Neural cell (in vitro differentiated cells): ENCODE results near the gene FZR1. TPM values are rescaled to one million over a fixed set of nuclear protein-coding genes. Genes with fewer than 3 reads are reported as not detected.
A peak's percentile ranks its signal among the peaks of the same experiment; 100 is the strongest.

Experiments
- H2AFZ ChIP-seq: fragments of 200-600, 300-800 bp; sonication (generic), shearing (Covaris generic); 2 replicates; pipeline ENCODE4 v1.6.0; 2014; ENCODE audit warnings: low read depth, mild to moderate bottlenecking, antibody characterized with exemption, low read length, moderate library complexity
- H3F3A ChIP-seq: fragments of 200-600 bp; shearing (Covaris generic); 2 replicates; pipeline ENCODE4 v1.6.1; 2016; ENCODE audit warnings: mild to moderate bottlenecking, moderate library complexity, mixed read lengths, antibody characterized with exemption, low read length; ENCODE audit not compliant: insufficient read depth, poor library complexity, severe bottlenecking
- H3K27ac ChIP-seq: fragments of 200-600, 300-800 bp; sonication (generic), shearing (Covaris generic); 2 replicates; pipeline ENCODE4 v1.5.1; 2014; ENCODE audit warnings: mild to moderate bottlenecking, low read length, moderate library complexity
- H3K27me3 ChIP-seq: fragments of 300-800, 200-600 bp; sonication (generic), shearing (Covaris generic); 2 replicates; pipeline ENCODE4 v1.6.0; 2014; ENCODE audit warnings: mild to moderate bottlenecking, low read depth, low read length, moderate library complexity; ENCODE audit not compliant: insufficient read depth
- H3K36me3 ChIP-seq: fragments of 300-800, 200-600 bp; sonication (generic), shearing (Covaris generic); 2 replicates; pipeline ENCODE4 v1.5.1; 2014; ENCODE audit warnings: mild to moderate bottlenecking, antibody characterized with exemption, low read length, moderate library complexity; ENCODE audit not compliant: insufficient read depth
- H3K4me2 ChIP-seq: fragments of 300-800, 200-600 bp; sonication (generic), shearing (Covaris generic); 2 replicates; pipeline ENCODE4 v1.6.0; 2014; ENCODE audit warnings: mild to moderate bottlenecking, low read length
- H3K4me3 ChIP-seq: fragments of 300-800, 200-600 bp; sonication (generic), shearing (Covaris generic); 2 replicates; pipeline ENCODE4 v1.5.1; 2014; ENCODE audit warnings: mild to moderate bottlenecking, low read length, moderate library complexity
- H3K79me2 ChIP-seq: fragments of 200-600 bp; shearing (Covaris generic); replicated peaks from 2 replicates; pipeline ENCODE4 v1.6.0; 2014; ENCODE audit warnings: mild to moderate bottlenecking, low read length, moderate library complexity; ENCODE audit not compliant: insufficient read depth
- H3K9ac ChIP-seq: fragments of 300-800, 200-600 bp; sonication (generic), shearing (Covaris generic); 2 replicates; pipeline ENCODE4 v1.6.1; 2016; ENCODE audit warnings: mild to moderate bottlenecking, low read length, mixed read lengths
- H3K9me2 ChIP-seq: fragments of 200-600 bp; shearing (Covaris generic); 2 replicates; pipeline ENCODE4 v1.6.1; 2016; ENCODE audit warnings: mild to moderate bottlenecking, low read length, mixed read lengths; ENCODE audit not compliant: insufficient read depth
- H3K9me3 ChIP-seq: fragments of 200-600, 300-800 bp; sonication (generic), shearing (Covaris generic); 2 replicates; pipeline ENCODE4 v1.6.1; 2016; ENCODE audit warnings: mild to moderate bottlenecking, mixed run types, low read length, moderate library complexity, mixed read lengths
- H4K20me1 ChIP-seq: fragments of 200-600 bp; shearing (Covaris generic); 2 replicates; pipeline ENCODE4 v1.6.1; 2016; ENCODE audit warnings: mild to moderate bottlenecking, mixed run types; ENCODE audit not compliant: insufficient read depth
- CTCF ChIP-seq: fragments of 450-650 bp; IDR thresholded peaks from 2 replicates; pipeline ENCODE4 v1.5.1; 2014; ENCODE audit warnings: antibody characterized with exemption, mild to moderate bottlenecking, moderate library complexity; ENCODE audit not compliant: poor library complexity, severe bottlenecking
- EP300 ChIP-seq: fragments of 450-650 bp; conservative IDR thresholded peaks from 2 replicates; pipeline ENCODE4 v1.6.1; 2014; ENCODE audit warnings: antibody characterized with exemption, mild to moderate bottlenecking, moderate library complexity; ENCODE audit not compliant: poor library complexity, severe bottlenecking
- EZH2 ChIP-seq: fragments of 200-600, 300-800 bp; shearing (Covaris generic), sonication (generic); IDR thresholded peaks from 2 replicates; pipeline ENCODE4 v1.6.1; 2014; ENCODE audit warnings: antibody characterized with exemption, low read length, borderline replicate concordance, mild to moderate bottlenecking; ENCODE audit not compliant: insufficient read depth, poor library complexity, severe bottlenecking
- MXI1 ChIP-seq: fragments of 450-650 bp; conservative IDR thresholded peaks from 2 replicates; pipeline ENCODE4 v1.6.1; 2014; ENCODE audit warnings: antibody characterized with exemption, mild to moderate bottlenecking; ENCODE audit not compliant: poor library complexity, severe bottlenecking
- POLR2AphosphoS5 ChIP-seq: IDR thresholded peaks from 2 replicates; pipeline ENCODE4 v1.6.1; 2012
- RAD21 ChIP-seq: fragments of 450-650 bp; conservative IDR thresholded peaks from 2 replicates; pipeline ENCODE4 v1.6.1; 2014; ENCODE audit warnings: antibody characterized with exemption, mild to moderate bottlenecking, moderate library complexity
- REST ChIP-seq: IDR thresholded peaks from 2 replicates; pipeline ENCODE4 v1.6.1; 2012; ENCODE audit warnings: borderline replicate concordance
- SMC3 ChIP-seq: fragments of 450-650 bp; conservative IDR thresholded peaks from 2 replicates; pipeline ENCODE4 v1.6.1; 2014; ENCODE audit warnings: antibody characterized with exemption, mild to moderate bottlenecking, moderate library complexity; ENCODE audit not compliant: poor library complexity
- TAF1 ChIP-seq: IDR thresholded peaks from 2 replicates; pipeline ENCODE4 v1.6.1; 2012; ENCODE audit warnings: low read depth
- polyA plus RNA-seq: library from polyadenylated mRNA; depleted of rRNA; stranded (reverse); fragments of >200 nt; gene quantifications from 2 replicates; pipeline ENCODE4 v1.2.3, GENCODE V29; 2014

The FZR1 gene
- polyA plus RNA-seq, 1 donor from 2014 or later, result 55.7 TPM

DNA sequence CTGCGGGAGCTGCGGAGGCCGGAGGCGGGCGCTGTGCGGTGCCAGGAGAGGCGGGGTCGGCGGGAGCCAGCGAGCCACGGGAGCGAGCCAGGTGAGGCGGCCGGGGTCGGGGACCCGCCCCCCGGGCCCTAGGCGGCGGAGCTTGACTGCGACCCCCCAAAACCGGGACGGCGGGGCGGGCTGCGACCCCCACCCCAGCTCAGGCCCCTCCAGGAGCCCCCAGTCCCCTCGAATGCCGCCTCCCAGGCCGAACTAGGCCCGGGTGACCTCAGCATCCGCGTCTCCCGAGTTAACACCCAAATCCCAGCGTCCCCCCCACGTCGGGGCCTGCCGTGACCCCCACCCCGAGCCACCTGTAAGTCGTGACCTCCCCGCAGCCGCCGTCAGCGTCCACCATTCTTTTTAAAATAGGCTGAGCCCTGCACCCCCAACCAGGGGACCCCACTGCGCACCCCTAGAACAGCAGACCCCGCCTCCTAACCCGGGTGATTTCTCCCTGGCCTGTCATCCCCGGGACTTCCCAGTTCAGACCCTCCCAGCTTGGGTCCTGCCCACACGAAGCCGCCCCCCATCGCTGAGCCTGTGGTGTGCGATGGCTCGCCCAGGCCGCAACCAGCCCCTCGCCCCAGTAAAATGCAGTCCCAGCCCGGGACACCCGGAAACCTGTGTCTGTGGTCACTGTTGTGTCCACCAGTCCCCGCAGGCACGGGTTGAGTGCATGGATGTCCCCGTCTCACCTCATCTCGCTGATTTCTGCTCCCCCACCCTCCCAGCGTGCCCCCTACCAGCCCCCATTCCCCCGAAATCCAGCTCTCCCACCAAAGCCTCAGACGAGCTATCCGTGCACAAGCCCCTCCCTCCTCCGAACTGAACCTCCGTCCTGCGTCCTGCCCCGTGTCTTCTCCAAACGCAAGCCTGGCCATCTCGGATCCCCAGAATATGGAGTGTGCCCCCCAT, 551 bp downstream of the FZR1 start:
- H3K9me2 ChIP-seq, result no peaks in the 10 kb centered on the region
- TF ChIP-seq TAF1 (no peak), EP300 (no peak), SMC3 (no peak), POLR2AphosphoS5 (no peak), RAD21 (no peak), REST (no peak), MXI1 (no peak), CTCF (no peak), EZH2 (no peak)
- H3K4me2 ChIP-seq, result peak overlapping the region; percentile 80
- no peaks in the 10 kb centered on the region for H3K9me3 ChIP-seq
- no peak overlapping the region for H2AFZ ChIP-seq
- peaks cover 44% of the 10 kb centered on the region for H3K79me2 ChIP-seq
- H3K27ac ChIP-seq, result peak overlapping the region; percentile 60
- no peaks in the 10 kb centered on the region for H3F3A ChIP-seq
- peak overlapping the region; percentile 95 for H3K4me3 ChIP-seq
- no peaks in the 10 kb centered on the region for H3K36me3 ChIP-seq
- H3K9ac ChIP-seq, result peak overlapping the region; percentile 94
- no peaks in the 10 kb centered on the region for H3K27me3 ChIP-seq
- peaks cover 13% of the 10 kb centered on the region for H4K20me1 ChIP-seq

GRCh38 chr19:3507371-3508120, 1.4 kb downstream of the FZR1 start:
- Histone ChIP-seq H3K9me3 (no peaks in the 10 kb centered on the region), H3K9me2 (no peaks in the 10 kb centered on the region), H3K9ac (peak overlapping the region; percentile 94), H2AFZ (no peak overlapping the region), H3K79me2 (peaks cover 53% of the 10 kb centered on the region), H3K4me2 (peak overlapping the region; percentile 80), H3K27ac (peak overlapping the region; percentile 60), H3K36me3 (no peaks in the 10 kb centered on the region), H3F3A (no peaks in the 10 kb centered on the region), H4K20me1 (peaks cover 22% of the 10 kb centered on the region), H3K27me3 (no peaks in the 10 kb centered on the region), H3K4me3 (peak overlapping the region; percentile 95)
- no peak for TF ChIP-seq EZH2
- TF ChIP-seq EP300, result no peak
- no peak for TF ChIP-seq POLR2AphosphoS5
- TF ChIP-seq MXI1, result no peak
- no peak for TF ChIP-seq REST
- TF ChIP-seq RAD21, result no peak
- TF ChIP-seq CTCF, result no peak
- no peak for TF ChIP-seq TAF1
- TF ChIP-seq SMC3, result no peak
